Peyer's patch (tissue), 4 donors: ENCODE results near the gene MPPE1. TPM values are rescaled to one million over a fixed set of nuclear protein-coding genes. Genes with fewer than 3 reads are reported as not detected.
A peak's percentile ranks its signal among the peaks of the same experiment; 100 is the strongest.

Experiments
- DNase-seq, 3 donors: peaks; one replicate each; pipeline ENCODE4 v3.0.0-alpha.2; 2017 to 2019
- H3K27ac ChIP-seq, 4 donors: fragments of 200-600 bp; sonication (generic); one replicate each; pipeline ENCODE4 v1.5.1; 2016 to 2019
- H3K27me3 ChIP-seq, 2 donors: fragments of 200-600 bp; sonication (generic); one replicate each; pipeline ENCODE4 v1.5.1; 2019
- H3K36me3 ChIP-seq, 3 donors: fragments of 200-600 bp; sonication (generic); one replicate each; pipeline ENCODE4 v1.5.1; 2016 to 2019
- H3K4me1 ChIP-seq, 4 donors: fragments of 200-600 bp; sonication (generic); one replicate each; pipeline ENCODE4 v1.5.1; 2016 to 2019
- H3K4me3 ChIP-seq, 4 donors: fragments of 200-600 bp; sonication (generic); 1 replicate in 3 of 4; 2 replicates in 1 of 4; pipeline ENCODE4 v1.5.1; 2016 to 2019; ENCODE audit warnings: mild to moderate bottlenecking in 1 of 4
- H3K9me3 ChIP-seq, 4 donors: fragments of 200-600 bp; sonication (generic); one replicate each; pipeline ENCODE4 v1.5.1; 2016 to 2019; ENCODE audit warnings: mild to moderate bottlenecking in 1 of 4
- CTCF ChIP-seq, 6 experiments: fragments of 450-650 bp in 4 of 6; fragments of 200-600 bp in 2 of 6; sonication (generic) in 1 of 6; IDR thresholded peaks; one replicate each; pipeline ENCODE4 v1.5.1; 2017 to 2019; ENCODE audit warnings: antibody characterized with exemption in 6 of 6, mild to moderate bottlenecking in 3 of 6, moderate library complexity in 1 of 6
- POLR2A ChIP-seq, 2 donors: fragments of 450-650 bp; IDR thresholded peaks; one replicate each; pipeline ENCODE4 v1.5.1; 2017; ENCODE audit warnings: antibody characterized with exemption in 2 of 2, mild to moderate bottlenecking in 2 of 2, moderate library complexity in 2 of 2
- total RNA-seq, 4 donors: library from RNA; depleted of rRNA; stranded (reverse); fragments of >200 nt; gene quantifications; one replicate each; pipeline ENCODE4 v1.1.0, GENCODE V29; 2016

MPPE1 gene
- total RNA-seq, 4 donors from 2014 or later: 46.2 to 69.3 (median 63.4) TPM

GRCh38 chr18:11889284-11889683 is 18.8 kb downstream of the MPPE1 start:
- H3K9me3 ChIP-seq: no peaks in the 10 kb centered on the region
- DNase-seq: no peak
- H3K27me3 ChIP-seq: no peaks in the 10 kb centered on the region
- peaks cover 0 to 20% (median 1%) of the 10 kb centered on the region in 4 donors for H3K4me1 ChIP-seq
- peaks cover 0 to 80% (median 0%) of the 10 kb centered on the region in 3 donors for H3K36me3 ChIP-seq
- TF ChIP-seq CTCF (IDR thresholded peaks at IDR 0.05) (no peak), POLR2A (IDR thresholded peaks at IDR 0.05) (no peak)
- H3K27ac ChIP-seq: no peak overlapping the region
- H3K4me3 ChIP-seq: no peak overlapping the region

GRCh38 chr18:11888726-11889125 is 19.4 kb downstream of the MPPE1 start:
- H3K9me3 ChIP-seq: no peaks in the 10 kb centered on the region
- H3K4me1 ChIP-seq: peaks cover 0 to 20% (median 1%) of the 10 kb centered on the region in 4 donors
- peaks cover 0 to 82% (median 0%) of the 10 kb centered on the region in 3 donors for H3K36me3 ChIP-seq
- TF ChIP-seq POLR2A (IDR thresholded peaks at IDR 0.05): no peak
- TF ChIP-seq CTCF (IDR thresholded peaks at IDR 0.05): no peak
- no peak overlapping the region for H3K4me3 ChIP-seq
- no peaks in the 10 kb centered on the region for H3K27me3 ChIP-seq
- no peak overlapping the region for H3K27ac ChIP-seq
- no peak for DNase-seq

- Histone ChIP-seq H3K36me3 (peaks cover 0 to 74% (median 0%) of the 10 kb centered on the region in 3 donors), H3K4me3 (peak overlapping the region in 1 of 4 donors; percentile 12), H3K27ac (peak overlapping the region in 2 of 4 donors; percentile 21 to 59), H3K27me3 (no peaks in the 10 kb centered on the region), H3K4me1 (peaks cover 0 to 20% (median 1%) of the 10 kb centered on the region in 4 donors), H3K9me3 (no peaks in the 10 kb centered on the region)
- TF ChIP-seq CTCF (IDR thresholded peaks at IDR 0.05): peak in 2 of 6 experiments; percentile 10 to 37
- no peak for TF ChIP-seq POLR2A (IDR thresholded peaks at IDR 0.05)
- peak in 1 of 3 donors; percentile 64 for DNase-seq
Measured at GRCh38 chr18:11887328-11888128, 20.6 kb downstream of the MPPE1 start.

- H3K36me3 ChIP-seq: peaks cover 0 to 73% (median 0%) of the 10 kb centered on the region in 3 donors
Measured at GRCh38 chr18:11886577-11887110, 21.5 kb downstream of the MPPE1 start.

More at GRCh38 chr18:11886577-11887110, 21.5 kb downstream of the MPPE1 start:
- no peaks in the 10 kb centered on the region for H3K27me3 ChIP-seq
- peaks cover 0 to 20% (median 1%) of the 10 kb centered on the region in 4 donors for H3K4me1 ChIP-seq
- DNase-seq: peak in 1 of 3 donors; percentile 30
- TF ChIP-seq CTCF (IDR thresholded peaks at IDR 0.05) (no peak), POLR2A (IDR thresholded peaks at IDR 0.05) (no peak)
- no peak overlapping the region for H3K4me3 ChIP-seq
- H3K9me3 ChIP-seq: no peaks in the 10 kb centered on the region
- peak overlapping the region in 1 of 4 donors; percentile 59 for H3K27ac ChIP-seq
